C4-2B (cell line): ENCODE data around the gene MALSU1.

Experiments used
- H3K27ac ChIP-seq: fragments of 450-650 bp; 2 replicates; pipeline ENCODE4 v1.5.1; 2017
- ZFX ChIP-seq: fragments of 450-650 bp; IDR thresholded peaks from 2 replicates; pipeline ENCODE4 v1.6.1; 2017
- TF ChIP-seq, protein P1 (sequence below): fragments of 450-650 bp; conservative IDR thresholded peaks from 2 replicates; pipeline ENCODE4 v1.5.1; 2017; ENCODE audit warnings: mild to moderate bottlenecking

MALSU1 gene

DNA sequence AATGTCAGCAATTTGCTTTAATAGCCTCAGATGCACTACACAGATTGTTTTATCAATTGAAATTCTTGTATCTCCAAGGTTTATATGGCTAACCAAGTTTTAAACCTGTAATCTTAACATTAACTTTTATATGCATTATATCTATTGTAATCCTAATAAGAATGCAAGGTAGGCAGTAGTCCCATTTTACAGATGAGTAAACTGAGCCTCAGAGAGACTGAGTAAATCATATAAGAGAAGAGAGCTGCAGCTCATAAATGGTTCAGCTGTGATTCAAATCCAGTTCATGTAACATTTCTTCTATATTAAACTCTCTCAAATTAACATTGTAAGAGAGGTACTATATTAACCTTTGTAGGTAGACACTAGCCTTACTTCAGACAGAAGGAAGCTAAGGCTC is 44.0 kb downstream of the MALSU1 start:
- H3K27ac ChIP-seq = no peak overlapping the region
- TF ChIP-seq, protein P1, sequence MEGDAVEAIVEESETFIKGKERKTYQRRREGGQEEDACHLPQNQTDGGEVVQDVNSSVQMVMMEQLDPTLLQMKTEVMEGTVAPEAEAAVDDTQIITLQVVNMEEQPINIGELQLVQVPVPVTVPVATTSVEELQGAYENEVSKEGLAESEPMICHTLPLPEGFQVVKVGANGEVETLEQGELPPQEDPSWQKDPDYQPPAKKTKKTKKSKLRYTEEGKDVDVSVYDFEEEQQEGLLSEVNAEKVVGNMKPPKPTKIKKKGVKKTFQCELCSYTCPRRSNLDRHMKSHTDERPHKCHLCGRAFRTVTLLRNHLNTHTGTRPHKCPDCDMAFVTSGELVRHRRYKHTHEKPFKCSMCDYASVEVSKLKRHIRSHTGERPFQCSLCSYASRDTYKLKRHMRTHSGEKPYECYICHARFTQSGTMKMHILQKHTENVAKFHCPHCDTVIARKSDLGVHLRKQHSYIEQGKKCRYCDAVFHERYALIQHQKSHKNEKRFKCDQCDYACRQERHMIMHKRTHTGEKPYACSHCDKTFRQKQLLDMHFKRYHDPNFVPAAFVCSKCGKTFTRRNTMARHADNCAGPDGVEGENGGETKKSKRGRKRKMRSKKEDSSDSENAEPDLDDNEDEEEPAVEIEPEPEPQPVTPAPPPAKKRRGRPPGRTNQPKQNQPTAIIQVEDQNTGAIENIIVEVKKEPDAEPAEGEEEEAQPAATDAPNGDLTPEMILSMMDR = no peak
- TF ChIP-seq ZFX = no peak

DNA sequence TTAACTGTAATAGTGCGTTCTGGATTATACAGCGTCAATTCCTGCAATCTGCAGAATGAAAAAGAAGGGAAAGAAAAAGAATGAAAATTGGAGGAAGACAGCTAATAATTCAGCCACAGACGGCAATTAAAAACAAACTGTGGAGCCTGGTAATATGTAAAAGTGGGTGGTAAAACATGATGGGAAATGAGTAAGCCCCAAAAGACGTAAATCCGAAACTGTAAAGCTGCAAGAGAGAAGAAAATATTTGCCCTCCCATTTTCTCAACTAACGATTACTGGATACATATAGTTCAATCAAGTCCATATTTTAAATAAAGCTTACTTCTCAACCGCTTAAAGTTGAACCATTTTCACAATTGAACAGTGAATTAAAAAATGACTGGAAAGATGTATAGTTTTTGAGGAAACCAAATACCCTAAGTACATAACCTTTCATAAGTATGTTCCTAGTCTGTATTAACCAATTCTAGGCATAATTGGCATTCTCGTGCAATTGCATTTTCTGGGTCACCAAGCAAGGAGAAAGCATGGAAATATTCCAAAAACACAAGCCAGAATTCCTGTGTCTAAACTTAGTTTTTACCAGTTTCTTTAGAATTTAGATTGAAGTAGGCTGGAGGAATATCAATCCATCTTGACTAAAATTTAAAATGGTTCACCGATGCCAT is 44.8 kb downstream of the MALSU1 start:
- H3K27ac ChIP-seq = no peak overlapping the region
- TF ChIP-seq ZFX = no peak
- TF ChIP-seq, protein P1 = no peak

DNA sequence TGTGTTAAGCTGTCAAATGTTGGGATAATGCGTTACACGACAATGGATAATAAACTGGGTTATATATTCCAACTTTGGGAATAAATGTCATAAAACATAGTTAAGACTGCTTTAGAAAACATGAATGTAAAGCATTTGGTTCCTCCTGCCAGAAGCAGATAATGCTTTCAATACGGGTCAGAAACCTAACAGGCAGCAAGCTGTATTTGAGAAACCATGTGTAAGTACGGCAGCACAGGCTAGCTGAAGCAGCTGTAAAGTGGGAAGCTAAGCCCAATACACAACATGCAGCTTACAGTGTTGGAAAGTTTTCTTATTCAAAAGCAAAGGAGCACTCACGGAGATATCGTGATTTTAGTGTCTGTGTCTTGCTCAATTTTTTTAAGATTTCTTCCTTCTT is 46.5 kb downstream of the MALSU1 start:
- H3K27ac ChIP-seq = no peak overlapping the region
- no peak for TF ChIP-seq ZFX
- TF ChIP-seq, protein P1 = no peak

DNA sequence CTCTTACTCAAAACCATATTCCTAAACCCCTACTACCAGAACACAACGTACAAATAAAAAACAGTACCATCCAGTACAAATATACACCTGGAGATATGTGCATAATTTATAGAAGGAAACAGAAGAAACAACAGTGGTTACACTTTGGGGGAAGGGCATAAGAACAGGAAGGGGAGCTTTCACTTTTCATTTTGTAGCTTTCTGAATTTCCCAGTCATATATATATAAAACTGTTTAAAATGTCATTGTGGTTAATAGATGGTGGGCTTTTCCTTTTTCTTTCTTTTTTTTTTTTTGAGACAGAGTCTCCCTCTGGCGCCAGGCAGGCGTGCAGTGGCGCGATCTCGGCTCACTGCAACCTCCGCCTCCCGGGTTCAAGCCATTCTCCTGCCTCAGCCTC is 47.2 kb downstream of the MALSU1 start:
- H3K27ac ChIP-seq = no peak overlapping the region
- TF ChIP-seq, protein P1 = no peak
- no peak for TF ChIP-seq ZFX

DNA sequence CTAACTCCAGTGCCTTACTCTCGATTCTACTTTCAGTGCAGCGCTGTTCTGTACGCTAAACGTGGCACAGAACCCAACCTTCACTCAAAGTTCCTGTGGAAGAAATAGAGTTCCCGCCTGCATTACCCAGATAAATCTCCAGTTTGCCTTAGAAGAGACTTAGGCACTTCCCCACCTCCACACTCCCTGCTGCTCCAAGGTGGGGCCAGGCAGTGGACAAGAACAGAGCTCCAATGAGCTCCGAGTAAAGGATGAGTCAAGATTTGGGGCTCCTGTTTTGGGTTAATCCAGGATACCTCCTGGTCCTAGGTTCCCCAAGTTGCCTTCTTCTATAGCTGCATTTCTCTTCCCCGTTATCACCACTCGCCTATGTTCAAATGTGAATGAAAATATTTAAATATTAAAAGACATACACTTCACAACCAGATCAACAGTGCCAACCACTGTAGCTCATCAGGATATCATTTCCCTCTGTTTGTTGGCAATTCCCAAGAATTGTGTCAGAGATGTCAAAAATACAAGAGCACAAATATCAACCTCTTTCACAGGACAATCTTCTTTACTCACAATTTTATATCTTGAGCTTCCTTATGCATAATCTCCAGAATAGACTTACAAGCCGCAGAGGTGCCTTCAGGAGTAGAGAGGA is 48.0 kb downstream of the MALSU1 start:
- no peak for TF ChIP-seq ZFX
- TF ChIP-seq, protein P1 = no peak
- H3K27ac ChIP-seq = no peak overlapping the region

DNA sequence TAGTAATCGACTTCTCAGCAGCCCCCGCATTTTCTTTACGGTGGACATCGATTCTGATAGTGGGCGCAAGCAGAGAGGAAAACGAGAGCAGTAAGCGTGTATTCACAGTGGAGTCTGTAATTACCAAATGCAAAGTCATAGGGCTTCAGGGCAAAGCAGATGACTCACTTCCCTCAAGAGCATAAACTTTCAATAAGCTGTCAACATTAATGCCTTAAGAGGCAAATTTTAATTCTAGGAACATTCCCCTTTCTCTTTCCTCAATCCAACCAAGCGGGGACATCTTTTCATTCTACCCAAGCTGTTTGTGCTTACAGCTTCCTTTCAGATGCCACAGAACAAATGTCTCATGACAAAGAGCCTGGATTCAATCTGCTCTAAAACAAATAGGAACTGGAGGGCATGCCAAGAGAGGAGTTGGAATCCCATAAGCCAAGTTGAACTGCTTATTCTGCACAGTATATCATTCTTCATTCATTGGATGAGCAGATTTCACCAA is 48.6 kb downstream of the MALSU1 start:
- H3K27ac ChIP-seq = no peak overlapping the region
- TF ChIP-seq, protein P1 = no peak
- no peak for TF ChIP-seq ZFX

DNA sequence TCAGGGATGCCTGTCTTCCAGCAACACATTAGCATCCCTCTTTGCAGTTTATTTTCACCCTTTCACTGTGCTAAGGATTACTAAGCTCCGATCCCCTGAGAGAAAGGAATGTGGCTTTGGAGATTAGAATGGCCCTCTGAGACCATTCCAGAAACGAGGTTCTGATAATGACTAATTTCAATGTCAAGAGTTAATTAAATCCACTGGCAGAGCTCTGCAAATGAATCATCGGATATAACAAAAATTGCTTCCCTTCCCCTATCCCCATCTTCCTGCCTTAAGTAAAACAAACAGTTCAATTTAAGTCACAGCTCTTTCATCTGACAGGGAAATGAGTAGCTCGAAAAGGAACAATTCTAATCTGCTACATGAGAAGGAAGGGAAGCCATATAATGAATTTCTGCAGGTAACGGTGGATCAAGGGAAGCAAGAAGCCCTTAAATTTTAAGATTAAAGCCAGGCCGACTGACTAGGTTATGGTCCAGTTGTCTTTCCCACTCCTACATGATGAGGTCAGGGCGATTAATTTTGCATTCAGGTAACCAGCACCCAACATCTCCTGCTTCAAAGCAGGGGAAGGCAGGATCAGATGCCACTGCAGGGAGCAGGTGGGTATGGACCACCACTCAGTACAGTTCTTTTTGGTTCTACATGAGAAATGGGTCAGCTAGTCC is 50.5 kb downstream of the MALSU1 start:
- H3K27ac ChIP-seq = no peak overlapping the region
- TF ChIP-seq ZFX = no peak
- TF ChIP-seq, protein P1 = no peak
